Fibroblast of pulmonary artery (primary cell): ENCODE measurements around the gene PDE6C.

Experiments
- DNase-seq: peaks from one replicate; pipeline ENCODE4 v3.0.0-alpha.2; 2010; ENCODE audit warnings: low read depth
- H3K4me3 ChIP-seq: replicated peaks from 2 replicates; pipeline ENCODE4 v1.5.1; 2011; ENCODE audit warnings: low read depth, mild to moderate bottlenecking, control low read depth, low read length, moderate library complexity
- TF ChIP-seq, protein P1 (sequence below): IDR thresholded peaks from 2 replicates; pipeline ENCODE4 v1.5.1; 2011; ENCODE audit warnings: mild to moderate bottlenecking, control low read depth, low read length, inconsistent platforms; ENCODE audit errors: missing control alignments

The PDE6C gene

DNA sequence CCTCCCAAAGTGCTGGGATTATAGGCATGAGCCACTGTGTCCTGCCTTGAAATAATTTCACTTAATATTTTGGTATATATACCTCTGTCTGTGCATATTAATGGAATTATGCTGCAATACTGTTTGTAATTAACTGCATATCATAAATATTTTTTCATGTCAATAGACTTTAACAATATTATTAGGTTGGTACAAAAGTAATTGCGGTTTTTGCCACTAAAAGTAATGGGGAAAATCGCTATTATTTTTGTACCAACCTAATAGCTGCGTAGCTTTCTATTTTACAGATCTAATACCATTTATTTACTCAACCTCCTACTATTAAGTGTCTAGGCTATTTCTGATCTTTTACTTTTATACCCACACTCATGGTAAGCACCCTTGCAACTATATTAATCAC lies 3.9 kb upstream of the PDE6C start:
- TF ChIP-seq, protein P1, sequence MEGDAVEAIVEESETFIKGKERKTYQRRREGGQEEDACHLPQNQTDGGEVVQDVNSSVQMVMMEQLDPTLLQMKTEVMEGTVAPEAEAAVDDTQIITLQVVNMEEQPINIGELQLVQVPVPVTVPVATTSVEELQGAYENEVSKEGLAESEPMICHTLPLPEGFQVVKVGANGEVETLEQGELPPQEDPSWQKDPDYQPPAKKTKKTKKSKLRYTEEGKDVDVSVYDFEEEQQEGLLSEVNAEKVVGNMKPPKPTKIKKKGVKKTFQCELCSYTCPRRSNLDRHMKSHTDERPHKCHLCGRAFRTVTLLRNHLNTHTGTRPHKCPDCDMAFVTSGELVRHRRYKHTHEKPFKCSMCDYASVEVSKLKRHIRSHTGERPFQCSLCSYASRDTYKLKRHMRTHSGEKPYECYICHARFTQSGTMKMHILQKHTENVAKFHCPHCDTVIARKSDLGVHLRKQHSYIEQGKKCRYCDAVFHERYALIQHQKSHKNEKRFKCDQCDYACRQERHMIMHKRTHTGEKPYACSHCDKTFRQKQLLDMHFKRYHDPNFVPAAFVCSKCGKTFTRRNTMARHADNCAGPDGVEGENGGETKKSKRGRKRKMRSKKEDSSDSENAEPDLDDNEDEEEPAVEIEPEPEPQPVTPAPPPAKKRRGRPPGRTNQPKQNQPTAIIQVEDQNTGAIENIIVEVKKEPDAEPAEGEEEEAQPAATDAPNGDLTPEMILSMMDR = no peak
- DNase-seq = no peak

DNA sequence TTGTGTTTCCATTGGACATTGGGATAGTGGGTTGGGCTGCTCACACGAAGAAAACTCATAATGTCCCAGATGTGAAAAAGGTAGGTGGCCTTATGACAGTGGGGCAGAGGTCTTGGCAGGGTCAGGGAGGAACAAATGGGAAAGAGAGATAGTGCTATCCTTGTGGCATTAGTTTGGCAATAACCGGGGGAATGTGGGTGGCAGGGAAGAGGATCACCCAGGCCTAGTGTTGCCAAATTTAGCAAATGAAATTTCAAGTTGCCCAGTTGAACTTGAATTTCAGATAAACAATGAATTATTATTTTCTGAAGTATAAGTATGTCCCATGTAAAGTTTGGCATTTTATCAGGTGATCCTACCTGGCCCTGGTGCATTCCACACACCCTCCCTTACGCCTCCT lies 789 bp downstream of the PDE6C start:
- TF ChIP-seq, protein P1 = no peak
- DNase-seq = no peak
- H3K4me3 ChIP-seq = no peak overlapping the region

More for the DNA sequence above, 3.9 kb upstream of the PDE6C start:
- H3K4me3 ChIP-seq = no peak overlapping the region

DNA sequence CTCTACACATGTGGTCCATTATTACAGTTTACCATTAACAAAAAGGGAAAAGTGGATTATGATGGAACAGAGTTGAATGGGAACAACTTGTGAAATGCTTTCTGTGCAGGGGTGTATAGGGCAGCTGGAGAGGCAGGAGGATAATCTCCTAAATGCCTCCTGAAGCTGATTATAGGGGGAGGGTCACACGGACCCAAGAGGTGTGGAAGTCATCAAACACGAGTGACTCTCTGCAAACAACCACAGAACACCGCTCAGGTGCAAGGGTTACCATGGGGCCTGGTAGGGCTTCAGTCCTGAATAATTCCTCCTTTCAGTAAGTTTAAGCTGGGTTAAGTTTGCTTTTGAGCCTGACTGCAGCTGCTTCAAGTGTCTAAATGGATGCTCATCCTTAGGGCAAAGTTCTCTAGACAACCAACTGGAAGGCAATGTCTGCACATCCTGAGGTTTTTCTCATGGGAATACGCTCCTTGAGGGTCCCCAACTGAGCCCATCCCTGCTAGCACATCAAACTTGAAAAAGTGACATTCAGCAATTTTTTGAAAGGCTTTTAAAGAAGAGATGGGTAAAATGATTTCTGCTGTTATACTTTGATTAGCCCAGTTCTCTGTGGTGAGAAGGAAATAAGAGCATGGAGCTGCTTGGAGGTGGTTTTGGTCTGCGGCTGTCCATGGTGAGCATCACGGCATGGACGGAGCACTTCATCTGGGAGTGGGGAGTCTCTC lies 1.9 kb downstream of the PDE6C start:
- TF ChIP-seq, protein P1 = no peak
- no peak for DNase-seq
- no peak overlapping the region for H3K4me3 ChIP-seq

DNA sequence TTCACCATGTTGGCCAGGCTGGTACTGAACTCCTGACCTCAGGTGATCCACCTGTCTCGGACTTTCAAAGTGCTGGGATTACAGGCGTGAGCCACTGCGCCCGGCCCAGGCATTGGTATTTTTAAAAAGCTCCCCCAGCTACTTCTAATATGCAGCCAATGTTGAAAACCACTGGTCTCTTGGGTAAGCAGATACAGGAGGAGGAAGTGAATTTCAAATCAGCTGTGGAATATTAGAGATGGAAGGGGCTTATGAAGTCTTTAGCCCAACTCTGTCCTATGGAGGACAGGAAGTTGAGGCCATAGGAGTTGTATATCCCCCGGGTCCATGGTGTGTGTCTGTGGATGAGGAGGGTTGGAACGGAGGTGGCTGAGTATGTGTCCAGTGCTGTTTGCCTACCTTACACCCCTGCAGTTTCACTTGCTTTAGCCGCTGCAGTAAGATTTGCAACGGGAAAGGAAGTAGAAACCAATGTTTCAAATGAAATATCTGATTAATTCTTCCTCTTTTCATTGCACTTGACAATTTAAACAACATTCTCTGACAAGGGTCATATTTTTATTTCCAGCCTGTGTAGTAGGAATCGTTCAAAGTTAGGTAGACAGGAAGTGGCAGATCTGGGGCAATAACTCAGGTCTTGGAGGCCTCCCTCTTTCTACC lies 3.4 kb downstream of the PDE6C start:
- TF ChIP-seq, protein P1 = no peak
- no peak overlapping the region for H3K4me3 ChIP-seq
- no peak for DNase-seq

DNA sequence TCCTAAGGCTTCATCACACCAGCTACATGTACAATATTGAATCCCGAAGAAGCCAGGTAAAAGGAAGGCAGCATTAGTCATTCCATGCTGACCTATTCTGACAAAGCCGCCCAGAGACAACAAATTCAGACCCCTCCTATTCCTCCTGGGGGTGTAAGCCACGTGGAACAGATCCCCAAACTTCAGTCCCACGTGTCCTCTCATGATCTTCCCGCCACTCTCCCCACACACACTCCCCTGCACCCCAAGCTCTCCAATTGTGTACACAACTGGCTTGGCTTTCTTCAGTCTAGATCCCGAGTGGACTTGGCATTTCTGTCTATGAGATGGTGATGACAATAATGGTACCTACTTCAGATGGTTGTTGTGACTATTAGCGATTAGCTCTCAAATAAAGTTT lies 8.6 kb downstream of the PDE6C start:
- TF ChIP-seq, protein P1 = no peak
- no peak for DNase-seq
- no peak overlapping the region for H3K4me3 ChIP-seq

DNA sequence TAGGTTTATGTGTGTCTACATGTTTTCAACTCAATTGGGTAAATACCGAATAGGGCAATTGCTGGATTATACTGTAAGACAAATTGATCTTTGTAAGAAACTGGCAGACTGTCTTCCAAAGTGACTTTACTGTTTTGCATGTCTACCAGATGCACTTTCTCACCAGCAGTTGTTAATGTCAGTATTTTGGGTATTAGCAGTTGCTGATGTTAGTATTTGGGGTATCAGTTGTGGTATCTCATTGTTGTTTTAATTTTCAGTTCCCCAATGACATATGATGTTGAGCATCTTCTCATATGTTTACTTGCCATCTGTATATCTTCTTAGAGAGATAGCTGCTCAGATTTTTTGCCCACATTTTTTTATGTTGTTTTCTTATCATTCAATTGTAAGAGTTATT lies 10.6 kb downstream of the PDE6C start:
- no peak for DNase-seq
- H3K4me3 ChIP-seq = no peak overlapping the region
- TF ChIP-seq, protein P1 = no peak

DNA sequence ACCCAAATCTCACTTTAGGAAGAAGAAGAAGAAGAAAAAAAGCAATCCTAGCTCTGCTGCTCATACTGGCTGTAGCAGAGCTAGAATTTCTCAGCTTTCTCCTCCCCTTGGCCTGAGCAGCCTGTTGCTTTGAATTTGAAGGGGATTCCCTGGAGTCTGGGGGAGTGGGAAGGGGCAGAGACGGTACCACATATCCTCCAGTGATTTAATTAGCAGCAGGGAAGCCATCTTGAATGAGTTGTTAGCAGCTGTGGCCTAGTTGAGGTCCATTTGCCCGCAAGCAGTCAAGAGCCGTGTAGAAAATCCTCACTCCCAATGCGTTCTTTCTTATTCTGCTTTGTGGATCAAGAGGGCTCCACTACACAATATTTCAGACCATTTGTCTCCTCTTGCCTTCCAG lies 16.5 kb downstream of the PDE6C start:
- no peak overlapping the region for H3K4me3 ChIP-seq
- no peak for DNase-seq
- TF ChIP-seq, protein P1 = no peak
